Measurements from ENCODE around the gene OPTC. TPM values are rescaled to one million over a fixed set of nuclear protein-coding genes. Genes with fewer than 3 reads are reported as not detected.
A peak's percentile ranks its signal among the peaks of the same experiment; 100 is the strongest.

OPTC gene
- total RNA-seq, 1 donor from 2014 or later: not detected

- DNase-seq (ENCODE audit: low read depth): no peak
These were observed 42.6 kb downstream of the OPTC start for GRCh38 chr1:203536575-203536974.

DNA sequence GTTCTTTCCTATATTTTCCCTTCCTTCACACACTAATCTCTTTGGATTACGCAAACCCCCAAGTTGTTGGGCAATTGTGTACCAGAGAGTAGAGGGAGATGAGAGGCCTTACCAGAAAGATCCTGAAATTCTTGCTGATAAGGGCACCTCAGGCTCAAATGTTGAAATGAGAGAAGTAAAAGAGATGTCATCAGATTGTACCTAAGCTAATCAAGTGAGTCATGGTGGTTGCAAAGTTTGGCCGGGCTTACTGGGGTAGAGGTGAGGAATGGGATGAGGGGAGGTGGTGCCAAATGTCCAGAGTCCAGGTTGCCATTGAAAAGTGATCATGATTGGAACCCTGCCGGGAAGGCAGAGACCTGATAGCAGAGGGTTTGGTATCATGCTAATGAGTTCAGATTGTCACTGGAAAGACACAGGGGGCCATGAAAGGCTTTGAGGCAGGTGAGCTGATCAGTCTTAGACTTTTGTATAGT, 43.1 kb downstream of the OPTC start:
- peak; percentile 78 for DNase-seq (ENCODE audit: low read depth)

DNA sequence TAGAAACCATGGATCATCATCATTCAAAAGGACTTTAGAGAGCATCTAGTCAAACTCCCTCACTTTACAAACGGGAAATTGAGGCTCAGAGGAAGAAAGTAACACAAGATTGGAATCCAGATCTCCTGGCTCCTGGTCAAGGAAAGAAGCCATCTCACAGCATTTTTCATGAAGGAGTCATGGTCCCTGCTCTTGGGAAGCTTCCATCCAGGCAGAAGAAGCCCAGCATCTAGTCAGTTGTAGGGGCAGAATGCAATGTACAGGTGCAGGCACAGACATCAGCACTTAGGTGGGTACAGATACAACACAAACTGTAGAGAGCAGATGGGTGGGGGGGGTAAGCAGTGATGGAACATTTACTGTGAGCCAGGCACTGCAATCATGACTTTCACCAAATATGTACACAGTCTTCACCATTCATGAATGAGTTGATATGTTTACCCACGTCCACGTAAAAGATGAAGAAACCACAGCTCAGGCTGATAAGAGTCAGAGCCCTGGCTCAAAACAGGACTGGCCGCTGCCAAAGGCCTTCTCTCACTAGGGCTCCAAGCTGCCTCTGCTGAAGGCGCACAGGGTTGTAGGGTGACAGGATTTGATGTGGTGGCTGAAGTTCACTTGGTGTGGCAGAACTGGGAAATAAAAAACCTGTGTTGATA, 44.0 kb downstream of the OPTC start:
- DNase-seq (ENCODE audit: low read depth): no peak

DNA sequence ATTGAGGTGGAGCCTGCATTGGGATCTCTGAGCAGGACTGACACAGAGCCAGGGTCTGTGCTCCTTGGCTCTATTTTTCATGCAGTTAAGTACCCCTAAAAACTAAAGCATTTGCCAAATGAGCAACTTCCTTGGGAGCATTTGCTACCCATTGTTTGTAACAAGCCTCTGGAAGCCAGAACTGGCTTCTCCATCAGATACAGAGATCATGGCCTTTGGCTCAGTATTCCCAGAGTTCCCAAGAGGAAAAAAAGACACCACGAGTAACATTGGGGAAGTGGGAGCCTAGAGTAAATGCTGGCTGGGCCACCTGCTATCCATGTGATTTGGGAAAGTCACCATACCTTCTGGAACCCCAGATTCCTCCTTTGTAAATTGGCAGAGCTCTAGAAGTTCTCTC, 44.8 kb downstream of the OPTC start:
- DNase-seq (ENCODE audit: low read depth): no peak

DNA sequence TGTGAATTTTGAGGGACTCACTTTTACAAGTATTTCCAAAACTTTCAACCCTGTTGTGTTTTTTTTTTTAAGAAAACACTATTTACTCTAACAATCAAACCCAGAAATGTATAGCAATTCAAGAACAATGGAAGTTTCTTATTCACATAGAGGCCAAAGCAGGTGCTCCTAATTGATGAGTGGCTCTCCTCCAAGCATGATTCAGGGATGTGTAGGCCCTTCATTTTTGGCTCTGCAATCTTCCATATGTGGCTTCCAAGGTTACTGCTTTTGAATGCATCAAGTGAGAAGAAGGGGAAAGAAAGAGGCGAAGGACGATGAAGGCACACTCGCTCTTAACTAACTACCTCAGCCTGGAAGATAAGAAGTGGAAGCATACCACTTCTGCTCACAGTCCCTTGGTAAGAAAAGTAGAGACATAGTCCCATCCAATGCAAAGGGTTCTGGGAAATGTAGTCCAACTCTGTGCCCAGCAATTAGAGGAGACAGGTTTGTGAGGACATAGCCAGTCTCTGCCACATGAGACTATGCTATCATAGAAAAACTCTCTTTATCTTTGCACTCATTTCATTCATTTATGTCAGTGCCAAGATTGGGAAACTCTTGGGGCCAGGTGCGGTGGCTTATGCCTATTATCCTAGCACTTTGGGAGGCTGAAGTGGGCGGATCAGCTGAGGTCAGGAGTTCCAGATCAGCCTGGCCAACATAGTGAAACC, 46.0 kb downstream of the OPTC start:
- no peak for DNase-seq (ENCODE audit: low read depth)

GRCh38 chr1:203544485-203544884, 50.5 kb downstream of the OPTC start:
- no peak for DNase-seq (ENCODE audit: low read depth)

DNA sequence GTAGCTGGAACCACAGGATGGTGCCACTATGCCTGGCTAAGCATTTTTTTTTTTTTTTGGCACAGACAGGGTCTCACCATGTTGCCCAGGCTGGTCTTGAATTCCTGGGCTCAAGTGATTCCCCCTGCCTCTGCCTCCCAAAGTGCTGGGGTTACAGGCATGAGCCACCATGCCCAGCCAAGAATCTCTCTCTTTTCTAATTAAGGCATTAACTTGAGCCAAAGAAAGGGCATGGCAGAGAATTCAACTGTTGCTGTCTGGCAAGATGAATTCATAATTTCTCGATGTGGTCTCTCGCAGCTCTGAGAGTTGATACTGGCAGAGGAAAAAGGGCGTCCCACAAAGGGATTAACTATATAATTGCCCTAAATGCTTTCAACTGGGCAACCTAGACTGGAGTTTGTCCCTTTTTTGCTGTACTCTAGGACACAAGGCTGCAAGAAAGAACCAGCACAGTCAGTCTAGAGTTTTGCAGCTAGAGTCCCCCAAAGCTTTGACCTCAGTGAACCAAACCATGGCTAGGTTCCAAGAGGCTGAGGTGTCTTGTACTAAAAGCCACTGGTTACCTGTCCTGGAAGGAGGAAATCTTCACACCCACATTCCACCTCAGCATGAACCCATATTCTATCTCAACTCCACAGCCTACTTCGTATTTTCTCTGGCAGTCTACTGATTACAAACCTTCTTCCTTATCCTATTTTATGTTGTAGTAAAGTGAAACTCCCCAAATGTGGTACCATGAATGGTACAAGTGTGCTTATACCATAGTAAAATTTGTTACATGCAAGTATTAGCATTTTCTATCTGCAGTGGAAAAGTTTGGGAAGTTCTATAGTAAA, 51.2 kb downstream of the OPTC start:
- no peak for DNase-seq (ENCODE audit: low read depth)

DNA sequence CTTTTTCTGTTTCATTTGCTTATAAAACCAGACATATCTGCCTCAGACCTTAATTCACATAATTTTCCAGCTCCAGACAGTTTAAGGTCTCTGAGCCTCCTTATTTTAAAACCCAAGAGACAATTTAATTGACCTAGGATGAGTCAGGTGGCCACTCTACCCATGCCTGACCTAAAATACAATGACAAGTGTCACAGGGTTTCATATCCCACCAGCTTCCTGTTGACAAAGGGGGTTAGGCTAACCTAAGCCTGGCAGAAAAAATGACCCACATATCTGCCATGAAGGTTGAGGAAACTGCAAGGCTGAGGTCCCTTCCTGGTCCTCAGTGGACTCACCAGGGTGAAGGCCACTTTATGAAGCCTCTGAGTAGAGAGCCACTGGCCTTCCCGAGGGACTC, 52.3 kb downstream of the OPTC start:
- DNase-seq (ENCODE audit: low read depth): no peak

GRCh38 chr1:203547147-203547546, 53.2 kb downstream of the OPTC start:
- no peak for DNase-seq (ENCODE audit: low read depth)

GRCh38 chr1:203547771-203548421, 53.9 kb downstream of the OPTC start:
- DNase-seq (ENCODE audit: low read depth): no peak

GRCh38 chr1:203548892-203549291, 54.9 kb downstream of the OPTC start:
- no peak for DNase-seq (ENCODE audit: low read depth)

DNA sequence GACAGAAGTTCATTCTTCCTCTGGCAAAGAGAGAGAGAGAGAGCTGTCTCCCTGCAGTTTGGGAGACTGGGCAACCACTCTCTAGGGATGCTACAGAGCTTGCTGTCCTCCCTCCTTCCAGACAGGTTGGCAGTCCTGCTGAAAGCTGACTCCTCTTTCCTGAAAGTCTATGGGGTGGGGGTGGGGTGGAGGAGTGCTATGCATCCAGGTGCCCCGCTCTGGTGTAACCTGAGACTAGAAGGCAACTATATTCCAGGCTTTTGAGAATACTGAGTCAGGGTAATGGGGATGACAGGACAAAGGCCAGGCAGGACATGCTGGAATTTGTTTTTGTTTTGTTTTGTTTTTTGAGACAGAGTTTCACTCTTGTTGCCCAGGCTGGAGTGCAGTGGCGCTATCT, 55.4 kb downstream of the OPTC start:
- DNase-seq (ENCODE audit: low read depth): no peak

DNA sequence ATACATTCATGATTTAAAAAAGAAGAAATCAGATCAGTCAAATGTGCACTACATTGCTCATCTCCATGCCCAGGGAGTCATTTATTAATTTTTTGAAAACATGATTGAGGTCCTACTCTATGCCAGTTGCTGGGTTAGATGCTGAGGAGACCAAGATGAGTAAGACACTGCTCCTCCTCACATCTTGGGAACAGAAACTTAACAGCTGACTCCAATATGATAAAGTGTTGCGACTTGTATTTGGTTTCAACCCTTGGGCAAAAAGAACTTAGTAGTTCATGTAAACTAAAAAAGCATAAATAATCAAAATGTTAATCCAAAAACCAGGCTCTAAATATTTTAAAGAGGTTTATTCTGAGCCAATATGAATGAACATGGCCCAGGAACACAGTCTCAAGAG, 56.9 kb downstream of the OPTC start:
- no peak for DNase-seq (ENCODE audit: low read depth)

GRCh38 chr1:203551550-203551949, 57.6 kb downstream of the OPTC start:
- DNase-seq (ENCODE audit: low read depth): peak; percentile 29

DNA sequence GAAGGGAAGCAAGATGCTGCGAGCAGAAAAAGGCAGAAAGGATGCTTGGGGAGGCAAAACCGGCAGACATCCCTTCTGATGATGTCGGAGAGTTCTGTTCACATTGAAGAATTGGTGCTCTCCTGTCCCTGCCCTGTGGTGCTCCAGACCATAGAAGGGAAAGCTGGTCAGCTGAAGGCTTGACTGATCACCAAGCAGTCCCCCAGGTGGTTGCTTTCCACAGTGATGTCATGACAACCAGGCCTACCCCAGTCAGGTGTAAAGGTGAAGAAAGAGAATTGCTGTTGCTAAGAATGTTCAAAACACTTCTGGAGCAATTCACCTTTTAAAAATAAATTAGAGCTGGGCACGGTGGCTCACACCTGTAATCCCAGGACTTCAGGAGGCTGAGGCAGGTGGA, 59.5 kb downstream of the OPTC start:
- no peak for DNase-seq (ENCODE audit: low read depth)

- DNase-seq (ENCODE audit: low read depth): no peak
These were observed 60.1 kb downstream of the OPTC start for GRCh38 chr1:203554071-203554470.

DNA sequence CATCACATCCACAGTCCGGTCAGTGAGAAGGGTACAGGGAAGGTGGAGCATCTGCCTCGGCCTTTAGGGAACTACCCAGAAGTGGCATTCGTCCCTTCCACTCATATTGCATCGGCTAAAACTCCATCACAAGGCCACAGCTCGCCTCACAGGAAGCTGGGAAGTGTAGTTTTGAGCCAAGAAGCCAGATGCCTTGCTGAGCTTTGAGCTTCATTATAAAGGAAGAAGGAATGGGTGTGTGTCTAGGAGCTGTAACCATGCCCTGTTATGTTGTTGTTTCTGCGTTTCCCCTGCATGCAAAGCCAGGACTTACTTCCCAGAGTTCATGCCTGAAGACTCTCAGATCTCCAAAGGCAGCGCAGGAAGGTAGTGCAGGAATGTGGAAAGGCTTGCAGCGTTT, 61.1 kb downstream of the OPTC start:
- DNase-seq (ENCODE audit: low read depth): no peak

GRCh38 chr1:203555511-203556046, 61.6 kb downstream of the OPTC start:
- DNase-seq (ENCODE audit: low read depth): no peak

DNA sequence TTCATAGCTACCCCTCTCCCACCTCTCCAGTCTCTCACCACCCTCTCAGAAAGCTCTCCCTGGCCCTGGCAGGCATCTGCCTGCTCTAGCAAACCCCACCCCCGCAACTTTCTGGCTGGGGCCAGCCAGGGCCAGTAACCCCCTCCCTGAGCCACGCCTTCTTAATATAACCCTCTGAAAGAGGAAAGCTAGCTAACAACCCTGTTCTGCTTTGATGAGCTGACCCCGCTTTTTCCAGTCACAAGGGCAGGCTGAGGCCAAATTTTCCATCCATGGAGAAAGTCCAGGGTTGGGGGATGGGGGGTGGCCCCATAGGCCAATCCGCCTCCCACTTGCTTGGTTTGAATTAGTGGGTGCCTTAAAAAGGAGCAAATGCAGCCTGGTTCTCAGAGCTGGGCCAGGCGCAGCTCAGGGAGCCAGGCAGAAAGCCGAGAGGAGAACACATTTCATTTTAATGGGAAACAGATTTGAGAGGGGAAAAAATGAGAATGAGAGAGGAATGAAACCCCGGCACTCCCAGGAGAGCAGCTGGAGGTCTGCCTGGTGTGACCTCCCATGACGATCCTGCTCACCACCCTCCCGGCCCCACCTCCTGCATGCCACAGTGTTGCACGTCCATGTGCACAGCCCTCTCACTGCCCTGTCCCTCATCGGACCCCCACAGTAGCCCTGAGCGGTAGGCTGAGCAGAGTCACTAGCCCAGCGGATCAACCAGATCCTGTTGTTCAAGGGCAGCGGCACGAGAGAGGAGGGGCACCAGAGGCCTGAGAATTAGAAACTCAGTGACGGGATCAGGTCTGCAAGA, 62.3 kb downstream of the OPTC start:
- peak; percentile 60 for DNase-seq (ENCODE audit: low read depth)

DNA sequence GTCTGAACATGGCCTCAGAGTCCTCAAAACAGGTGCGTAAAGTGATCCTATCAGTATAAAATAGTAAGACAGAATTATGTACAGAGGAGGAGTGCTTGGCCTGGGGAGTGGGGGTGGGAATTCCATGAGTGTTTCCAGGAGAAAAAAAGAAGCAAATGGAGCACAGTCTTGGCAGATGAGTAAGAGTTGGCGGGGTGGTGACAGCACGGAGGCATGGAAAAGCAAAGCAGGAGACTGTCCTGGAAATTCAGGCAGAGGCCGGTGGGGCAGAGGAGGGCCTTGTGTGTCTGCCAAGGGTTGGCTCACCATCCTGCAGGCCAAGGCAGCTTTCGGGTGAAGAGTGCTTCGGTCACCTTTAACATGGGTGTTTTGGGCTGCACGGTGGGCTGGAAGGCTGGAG, 63.4 kb downstream of the OPTC start:
- DNase-seq (ENCODE audit: low read depth): peak; percentile 68
